GM23338 (cell line): Measurements from ENCODE around the gene NEK8. TPM values are rescaled to one million over a fixed set of nuclear protein-coding genes. Genes with fewer than 3 reads are reported as not detected.

Experiments
- ATAC-seq: fragments of 200-7000 bp; cut with Tn5 transposase; 3 replicates; pipeline ENCODE4 v1.9.1; 2020
- DNase-seq: peaks from one replicate; pipeline ENCODE4 v3.0.0-alpha.2; 2015; ENCODE audit warnings: low spot score
- H2AFZ ChIP-seq: fragments of 200-600 bp; sonication (generic); 2 replicates; pipeline ENCODE4 v1.8.0; 2016; ENCODE audit warnings: antibody characterized with exemption, mild to moderate bottlenecking, moderate library complexity
- H3F3A ChIP-seq: fragments of 200-600 bp; sonication (generic); replicated peaks from 2 replicates; pipeline ENCODE4 v1.8.0; 2017; ENCODE audit warnings: antibody characterized with exemption, mixed run types, low read depth
- H3K27ac ChIP-seq: fragments of 200-600 bp; sonication (generic); 2 replicates; pipeline ENCODE4 v1.6.1; 2016; ENCODE audit warnings: low read depth
- H3K27me3 ChIP-seq: fragments of 200-600 bp; sonication (generic); 2 replicates; pipeline ENCODE4 v1.8.0; 2016; ENCODE audit warnings: mild to moderate bottlenecking, mixed run types, moderate library complexity; ENCODE audit not compliant: insufficient read depth
- H3K36me3 ChIP-seq: fragments of 200-600 bp; sonication (generic); 2 replicates; pipeline ENCODE4 v1.8.0; 2016; ENCODE audit warnings: mild to moderate bottlenecking; ENCODE audit not compliant: insufficient read depth
- H3K4me1 ChIP-seq: fragments of 200-600 bp; sonication (generic); 2 replicates; pipeline ENCODE4 v1.8.0; 2016; ENCODE audit warnings: mild to moderate bottlenecking, moderate library complexity; ENCODE audit not compliant: insufficient read depth
- H3K4me2 ChIP-seq: fragments of 200-600 bp; sonication (generic); 2 replicates; pipeline ENCODE4 v1.7.1; 2017; ENCODE audit warnings: mixed run types
- H3K4me3 ChIP-seq: fragments of 200-600 bp; sonication (generic); 2 replicates; pipeline ENCODE4 v1.6.1; 2016; ENCODE audit warnings: mixed run types
- H3K79me2 ChIP-seq: fragments of 200-600 bp; sonication (generic); replicated peaks from 2 replicates; pipeline ENCODE4 v1.8.0; 2017; ENCODE audit warnings: mild to moderate bottlenecking; ENCODE audit not compliant: insufficient read depth
- H3K9me2 ChIP-seq: fragments of 200-600 bp; sonication (generic); 2 replicates; pipeline ENCODE4 v1.8.0; 2017; ENCODE audit not compliant: insufficient read depth
- H4K20me1 ChIP-seq: fragments of 200-600 bp; sonication (generic); replicated peaks from 2 replicates; pipeline ENCODE4 v1.8.0; 2017; ENCODE audit warnings: mild to moderate bottlenecking; ENCODE audit not compliant: insufficient read depth
- H3K27ac Mint-ChIP-seq: 2 replicates; pipeline ENCODE4 v1.8.0; 2020; ENCODE audit warnings: inconsistent platforms, mild to moderate bottlenecking, moderate library complexity, mixed read lengths
- H3K27me3 Mint-ChIP-seq: 3 replicates; pipeline ENCODE4 v1.8.0; 2022; ENCODE audit warnings: low read depth, mild to moderate bottlenecking, moderate library complexity, mixed read lengths, inconsistent platforms; ENCODE audit not compliant: insufficient read depth, poor library complexity
- H3K36me3 Mint-ChIP-seq: 3 replicates; pipeline ENCODE4 v1.8.0; 2021; ENCODE audit warnings: low read depth, mild to moderate bottlenecking, inconsistent platforms, moderate library complexity, mixed read lengths
- H3K4me1 Mint-ChIP-seq: 3 replicates; pipeline ENCODE4 v1.8.0; 2020; ENCODE audit warnings: mild to moderate bottlenecking, inconsistent platforms, mixed read lengths
- H3K4me3 Mint-ChIP-seq: 3 replicates; pipeline ENCODE4 v1.8.0; 2021; ENCODE audit warnings: moderate library complexity, mild to moderate bottlenecking, inconsistent platforms, mixed read lengths
- H3K9me3 Mint-ChIP-seq: 3 replicates; pipeline ENCODE4 v1.8.0; 2020; ENCODE audit warnings: moderate library complexity, mild to moderate bottlenecking, inconsistent platforms, mixed read lengths
- CREB1 ChIP-seq: fragments of 250-450 bp; sonication (Bioruptor Pico); IDR thresholded peaks from 2 replicates; pipeline ENCODE4 v1.5.0; 2020; ENCODE audit warnings: low read depth, mild to moderate bottlenecking, moderate library complexity
- CTCF ChIP-seq, 2 experiments: fragments of 200-600 bp in 1 of 2; sonication (generic) in 1 of 2; conservative IDR thresholded peaks; 2 replicates each; pipeline versions ENCODE4 v1.5.1 to v1.6.1; 2016 to 2017; ENCODE audit warnings: antibody characterized with exemption in 2 of 2, low read depth in 2 of 2, mild to moderate bottlenecking in 2 of 2, moderate library complexity in 1 of 2
- ETS1 ChIP-seq: IDR thresholded peaks from 2 replicates; pipeline ENCODE4 v1.6.1; 2016; ENCODE audit warnings: antibody characterized with exemption
- EZH2phosphoT487 ChIP-seq: fragments of 200-600 bp; sonication (generic); IDR thresholded peaks from one replicate; pipeline ENCODE4 v1.8.1; 2018; ENCODE audit warnings: antibody characterized with exemption; ENCODE audit not compliant: unreplicated experiment
- JUNB ChIP-seq: IDR thresholded peaks from one replicate; pipeline ENCODE4 v1.6.1; 2016; ENCODE audit warnings: antibody characterized with exemption; ENCODE audit not compliant: unreplicated experiment
- NANOG ChIP-seq: IDR thresholded peaks from 2 replicates; pipeline ENCODE4 v1.6.1; 2016; ENCODE audit warnings: antibody characterized with exemption, borderline replicate concordance
- POLR2AphosphoS5 ChIP-seq: IDR thresholded peaks from 2 replicates; pipeline ENCODE4 v1.6.1; 2016; ENCODE audit warnings: antibody characterized with exemption, low read depth
- polyA plus RNA-seq: library from polyadenylated mRNA; unstranded; fragments of >200 nt; fragmentation: Nextera tagmentation; extraction: Ambion mirVana; gene quantifications from 2 replicates; pipeline ENCODE4 v1.2.1, GENCODE V29; 2016
- total RNA-seq: library from RNA; depleted of rRNA; stranded (reverse); fragments of >200 nt; shearing (Covaris generic); gene quantifications from 2 replicates; pipeline ENCODE4 v1.2.3, GENCODE V29; 2014

Gene NEK8
- total and polyA plus RNA-seq, 2 experiments from 2014 or later, result 10.0 to 14.9 TPM

- TF ChIP-seq NANOG (no peak), JUNB (no peak), EZH2phosphoT487 (no peak)
These were observed 21.3 kb upstream of the NEK8 start (continued) for GRCh38 chr17:28707339-28707720.

- TF ChIP-seq CREB1 (CRISPR knock-in tag) (peak; percentile 34; the same call in 1 of the 2 replicates), POLR2AphosphoS5 (peak; percentile 93), NANOG (0 out of 2 replicates have a peak, but pooled peaks have one; percentile 3), CTCF (conservative IDR thresholded peaks at IDR 0.05; ENCODE audit: low read depth in 2 of 2) (no peak)
- H2AFZ ChIP-seq, result no peak overlapping the region
- H3K4me2 ChIP-seq, result peak overlapping the region; percentile 91
- no peaks in the 10 kb centered on the region for H3K9me2 ChIP-seq
- peaks cover 27% of the 10 kb centered on the region for H3K4me1 ChIP-seq
- peaks cover 10% of the 10 kb centered on the region; the same call in 1 of the 2 replicates for H4K20me1 ChIP-seq
- H3F3A ChIP-seq, result peaks cover 50% of the 10 kb centered on the region
- DNase-seq (peak; percentile 96), ATAC-seq (peak; percentile 84)
- Mint-ChIP-seq H3K27me3 (peaks cover 27% of the 10 kb centered on the region), H3K36me3 (peaks cover 51% of the 10 kb centered on the region), H3K4me3 (peak overlapping the region; percentile 97), H3K4me1 (peaks cover 39% of the 10 kb centered on the region), H3K9me3 (no peaks in the 10 kb centered on the region; the same call in 2 of the 3 replicates), H3K27ac (peak overlapping the region; percentile 99)
- H3K27ac ChIP-seq, result peak overlapping the region; percentile 100
- H3K27me3 ChIP-seq, result no peaks in the 10 kb centered on the region
- H3K36me3 ChIP-seq, result peaks cover 13% of the 10 kb centered on the region; the same call in 1 of the 2 replicates
- peak overlapping the region; percentile 72 for H3K4me3 ChIP-seq
- H3K79me2 ChIP-seq, result peaks cover 28% of the 10 kb centered on the region
These were observed 17.5 kb upstream of the NEK8 start for GRCh38 chr17:28710861-28711722.

GRCh38 chr17:28711723-28712031 is 16.9 kb upstream of the NEK8 start, which contains the start of gene PROCA1:
TSS of gene PROCA1 (minus strand) at chr17:28711888. CDS start at chr17:28711660, 228 bp downstream.
- Histone ChIP-seq H3K27ac (peak within 1 kb of the TSS; percentile 100), H3K36me3 (peaks cover 13% of the 10 kb centered on the region; the same call in 1 of the 2 replicates), H2AFZ (peak within 1 kb of the TSS; percentile 80), H3F3A (peaks cover 53% of the 10 kb centered on the region), H4K20me1 (peaks cover 10% of the 10 kb centered on the region; the same call in 1 of the 2 replicates), H3K4me3 (peak within 1 kb of the TSS; percentile 72), H3K4me1 (peaks cover 32% of the 10 kb centered on the region), H3K27me3 (no peaks in the 10 kb centered on the region), H3K9me2 (no peaks in the 10 kb centered on the region), H3K79me2 (peaks cover 34% of the 10 kb centered on the region), H3K4me2 (peak within 1 kb of the TSS; percentile 91)
- peaks cover 54% of the 10 kb centered on the region for H3K36me3 Mint-ChIP-seq
- peak within 1 kb of the TSS; percentile 97 for H3K4me3 Mint-ChIP-seq
- peaks cover 23% of the 10 kb centered on the region for H3K27me3 Mint-ChIP-seq
- H3K4me1 Mint-ChIP-seq, result peaks cover 38% of the 10 kb centered on the region
- DNase-seq, result peak; percentile 81
- H3K27ac Mint-ChIP-seq, result peak within 1 kb of the TSS; percentile 99
- ATAC-seq, result peak; percentile 46
- H3K9me3 Mint-ChIP-seq, result no peaks in the 10 kb centered on the region; the same call in 2 of the 3 replicates
- TF ChIP-seq CTCF (conservative IDR thresholded peaks at IDR 0.05; ENCODE audit: low read depth in 2 of 2) (no peak), ETS1 (no peak)
